Vagina (tissue), 2 donors: Measurements from ENCODE around the gene C19orf67.

Experiments
- POLR2AphosphoS5 ChIP-seq, 2 donors: sonication (generic); formaldehyde crosslinking; IDR thresholded peaks; one replicate each; pipeline ENCODE4 v1.9.0; 2017; ENCODE audit warnings: antibody characterized with exemption in 2 of 2, mild to moderate bottlenecking in 2 of 2, low read depth in 1 of 2; ENCODE audit not compliant: insufficient read depth in 1 of 2
- TF ChIP-seq, protein P1 (sequence below), 3 experiments: fragments of 450-650 bp in 2 of 3; fragments of 200-600 bp in 1 of 3; sonication (generic) in 1 of 3; IDR thresholded peaks; one replicate each; pipeline ENCODE4 v1.5.1; 2017 to 2019; ENCODE audit warnings: antibody characterized with exemption in 3 of 3, mild to moderate bottlenecking in 2 of 3, moderate library complexity in 2 of 3

DNA sequence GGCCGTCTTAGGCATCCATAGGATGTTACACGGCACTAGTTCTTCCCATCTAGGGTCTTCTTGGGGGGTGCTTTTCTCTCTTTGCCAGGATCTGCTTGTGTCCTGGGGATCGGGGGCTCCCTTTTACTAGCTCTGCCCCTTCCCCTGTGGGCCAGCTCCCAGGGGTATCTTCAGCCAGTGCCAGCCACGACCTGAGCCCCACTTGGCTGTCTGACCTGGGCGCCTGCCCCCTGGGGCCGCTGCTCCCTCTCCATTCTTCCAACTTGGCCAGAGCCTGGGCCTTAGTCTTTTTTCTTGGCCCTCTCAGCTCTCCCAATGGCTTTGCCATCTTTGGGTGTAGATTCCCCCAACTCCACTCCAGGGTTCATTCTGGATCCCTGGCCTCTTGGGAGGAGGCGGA lies 28.9 kb upstream of the C19orf67 start:
- TF ChIP-seq, protein P1, sequence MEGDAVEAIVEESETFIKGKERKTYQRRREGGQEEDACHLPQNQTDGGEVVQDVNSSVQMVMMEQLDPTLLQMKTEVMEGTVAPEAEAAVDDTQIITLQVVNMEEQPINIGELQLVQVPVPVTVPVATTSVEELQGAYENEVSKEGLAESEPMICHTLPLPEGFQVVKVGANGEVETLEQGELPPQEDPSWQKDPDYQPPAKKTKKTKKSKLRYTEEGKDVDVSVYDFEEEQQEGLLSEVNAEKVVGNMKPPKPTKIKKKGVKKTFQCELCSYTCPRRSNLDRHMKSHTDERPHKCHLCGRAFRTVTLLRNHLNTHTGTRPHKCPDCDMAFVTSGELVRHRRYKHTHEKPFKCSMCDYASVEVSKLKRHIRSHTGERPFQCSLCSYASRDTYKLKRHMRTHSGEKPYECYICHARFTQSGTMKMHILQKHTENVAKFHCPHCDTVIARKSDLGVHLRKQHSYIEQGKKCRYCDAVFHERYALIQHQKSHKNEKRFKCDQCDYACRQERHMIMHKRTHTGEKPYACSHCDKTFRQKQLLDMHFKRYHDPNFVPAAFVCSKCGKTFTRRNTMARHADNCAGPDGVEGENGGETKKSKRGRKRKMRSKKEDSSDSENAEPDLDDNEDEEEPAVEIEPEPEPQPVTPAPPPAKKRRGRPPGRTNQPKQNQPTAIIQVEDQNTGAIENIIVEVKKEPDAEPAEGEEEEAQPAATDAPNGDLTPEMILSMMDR (IDR thresholded peaks at IDR 0.05): no peak
- TF ChIP-seq POLR2AphosphoS5 (IDR thresholded peaks at IDR 0.05; ENCODE audit: insufficient read depth in 1 of 2, low read depth in 1 of 2): no peak
